ENCODE data around the gene ATRIP. TPM values are rescaled to one million over a fixed set of nuclear protein-coding genes. Genes with fewer than 3 reads are reported as not detected.

ATRIP gene
- total RNA-seq, 4 donors from 2014 or later, result 4.8 to 8.9 (median 7.1) TPM

DNA sequence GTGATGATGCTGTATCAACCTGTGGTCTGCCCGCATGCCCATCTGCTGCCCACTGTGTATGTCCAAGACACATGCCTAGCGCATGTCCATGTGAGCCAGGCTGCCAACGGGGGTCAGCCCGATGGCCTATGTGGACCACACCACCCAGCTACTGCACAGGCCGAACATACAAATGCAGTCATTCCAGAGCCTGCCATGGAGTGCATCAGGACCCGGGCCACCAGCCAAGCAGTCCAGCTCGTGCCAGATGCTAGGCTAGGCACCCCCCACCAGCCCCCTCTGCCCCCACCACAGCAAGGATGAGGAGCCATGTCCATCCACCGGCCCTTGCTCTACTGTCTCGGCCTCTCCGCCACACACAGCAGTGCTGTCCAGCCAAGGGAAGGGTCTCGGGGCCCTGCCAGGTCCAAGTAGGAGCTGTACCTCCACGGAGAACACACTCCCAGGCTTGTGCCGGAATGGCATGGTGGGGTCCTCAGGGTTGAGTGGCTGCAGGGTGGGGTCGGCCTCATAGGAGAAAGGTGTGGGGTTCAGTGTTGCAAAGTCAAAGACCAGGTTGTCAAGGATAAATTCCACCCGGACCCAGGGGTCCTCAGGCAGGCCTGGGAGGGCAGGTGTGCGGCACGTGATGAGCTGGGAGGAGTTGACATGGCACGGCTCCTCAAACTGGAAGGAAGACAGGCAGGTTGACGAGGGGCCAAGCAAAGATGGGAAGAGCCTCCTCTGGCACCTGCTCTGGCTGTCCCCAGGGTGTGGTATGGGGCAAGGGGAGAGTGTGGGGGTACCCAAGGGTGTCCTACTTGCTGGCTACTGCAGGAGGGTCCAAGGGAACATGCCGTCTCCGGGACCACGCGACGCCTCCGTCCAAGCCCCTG lies 31.9 kb upstream of the ATRIP start:
- TF ChIP-seq, protein P1, sequence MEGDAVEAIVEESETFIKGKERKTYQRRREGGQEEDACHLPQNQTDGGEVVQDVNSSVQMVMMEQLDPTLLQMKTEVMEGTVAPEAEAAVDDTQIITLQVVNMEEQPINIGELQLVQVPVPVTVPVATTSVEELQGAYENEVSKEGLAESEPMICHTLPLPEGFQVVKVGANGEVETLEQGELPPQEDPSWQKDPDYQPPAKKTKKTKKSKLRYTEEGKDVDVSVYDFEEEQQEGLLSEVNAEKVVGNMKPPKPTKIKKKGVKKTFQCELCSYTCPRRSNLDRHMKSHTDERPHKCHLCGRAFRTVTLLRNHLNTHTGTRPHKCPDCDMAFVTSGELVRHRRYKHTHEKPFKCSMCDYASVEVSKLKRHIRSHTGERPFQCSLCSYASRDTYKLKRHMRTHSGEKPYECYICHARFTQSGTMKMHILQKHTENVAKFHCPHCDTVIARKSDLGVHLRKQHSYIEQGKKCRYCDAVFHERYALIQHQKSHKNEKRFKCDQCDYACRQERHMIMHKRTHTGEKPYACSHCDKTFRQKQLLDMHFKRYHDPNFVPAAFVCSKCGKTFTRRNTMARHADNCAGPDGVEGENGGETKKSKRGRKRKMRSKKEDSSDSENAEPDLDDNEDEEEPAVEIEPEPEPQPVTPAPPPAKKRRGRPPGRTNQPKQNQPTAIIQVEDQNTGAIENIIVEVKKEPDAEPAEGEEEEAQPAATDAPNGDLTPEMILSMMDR (IDR thresholded peaks at IDR 0.05), result no peak
- TF ChIP-seq POLR2A (IDR thresholded peaks at IDR 0.05), result no peak
- no peaks in the 10 kb centered on the region for H3K9me3 ChIP-seq
- H3K36me3 ChIP-seq, result peaks cover 75 to 99% (median 78%) of the 10 kb centered on the region in 3 donors
- 79 to 80% methylated on average over 9 to 14 of the region's 25 CpGs for WGBS, 2 donors
- peak overlapping the region; percentile 9 to 69 (median 46) for H3K27ac ChIP-seq
- no peak overlapping the region for H3K4me3 ChIP-seq
- peaks cover 17 to 45% (median 20%) of the 10 kb centered on the region in 3 donors for H3K4me1 ChIP-seq
- DNase-seq, result no peak
- intact Hi-C loops (cut with DNase I), result no loop called here
- no peaks in the 10 kb centered on the region for H3K27me3 ChIP-seq

DNA sequence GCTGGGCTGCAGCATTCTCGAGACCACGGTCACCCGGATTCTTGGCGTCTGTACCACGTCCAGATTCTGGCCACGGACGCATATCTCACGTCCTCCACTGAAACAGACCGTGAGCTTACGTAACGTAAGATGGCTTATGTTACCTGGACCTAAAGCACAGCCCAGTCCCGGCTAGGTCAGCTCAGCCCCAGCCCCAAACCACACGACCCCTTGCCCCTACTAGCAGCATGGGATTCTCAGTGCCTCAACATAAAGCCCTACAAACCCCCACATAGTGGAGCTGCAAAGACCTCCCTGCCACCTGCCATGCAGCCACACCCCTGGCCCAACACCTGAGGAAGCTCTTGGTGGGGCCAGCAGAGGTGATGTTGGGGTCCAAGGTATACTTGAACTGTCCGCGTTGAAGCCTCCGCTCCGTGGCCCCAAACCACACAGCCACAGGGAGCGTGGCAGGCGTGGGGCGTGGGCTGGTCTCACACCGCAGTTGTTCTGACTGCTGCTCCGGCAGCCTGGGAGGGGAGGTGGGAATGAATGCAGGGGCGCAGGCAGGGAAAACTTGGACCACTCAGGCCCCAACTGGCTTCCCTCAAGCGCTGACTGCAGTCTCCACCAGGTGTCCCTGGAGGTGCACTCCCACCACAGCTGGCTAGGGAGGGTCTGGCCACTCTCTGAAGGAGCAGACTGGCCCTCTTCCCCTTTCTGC lies 31.1 kb upstream of the ATRIP start:
- Histone ChIP-seq H3K36me3 (peaks cover 72 to 99% (median 78%) of the 10 kb centered on the region in 3 donors), H3K27ac (peak overlapping the region in 2 of 4 donors; percentile 51 to 69), H3K27me3 (no peaks in the 10 kb centered on the region), H3K9me3 (no peaks in the 10 kb centered on the region), H3K4me3 (no peak overlapping the region), H3K4me1 (peaks cover 17 to 45% (median 20%) of the 10 kb centered on the region in 3 donors)
- intact Hi-C loops (cut with DNase I), result no loop called here
- TF ChIP-seq, protein P1 (IDR thresholded peaks at IDR 0.05), result no peak
- TF ChIP-seq POLR2A (IDR thresholded peaks at IDR 0.05), result no peak
- no peak for DNase-seq
- WGBS, 2 donors, result 82 to 92% methylated on average over 12 to 15 of the region's 24 CpGs

DNA sequence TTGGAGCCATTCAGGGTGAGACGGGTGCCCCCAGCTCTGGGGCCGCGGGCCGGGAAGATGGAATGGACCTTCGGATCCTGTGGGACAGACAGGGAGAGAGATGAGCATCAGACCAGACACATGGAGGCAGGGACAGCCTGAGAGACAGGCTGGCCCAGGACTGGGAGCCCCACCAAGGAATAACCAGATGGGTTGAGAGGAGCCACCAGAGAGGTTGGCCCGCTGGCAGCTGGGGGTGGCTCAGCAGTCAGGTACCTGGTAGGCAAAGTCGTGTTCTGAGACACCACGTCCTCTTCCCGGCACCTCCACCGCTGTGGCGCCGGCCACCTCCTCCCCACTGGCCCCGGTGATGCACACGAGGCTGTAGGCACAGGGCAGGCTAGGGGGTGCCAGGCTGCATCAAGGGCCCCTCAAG lies 30.4 kb upstream of the ATRIP start:
- H3K9me3 ChIP-seq, result no peaks in the 10 kb centered on the region
- H3K36me3 ChIP-seq, result peaks cover 65 to 99% (median 78%) of the 10 kb centered on the region in 3 donors
- peaks cover 17 to 48% (median 20%) of the 10 kb centered on the region in 3 donors for H3K4me1 ChIP-seq
- H3K27me3 ChIP-seq, result no peaks in the 10 kb centered on the region
- TF ChIP-seq, protein P1 (IDR thresholded peaks at IDR 0.05), result no peak
- no peak for TF ChIP-seq POLR2A (IDR thresholded peaks at IDR 0.05)
- H3K4me3 ChIP-seq, result no peak overlapping the region
- intact Hi-C loops (cut with DNase I), result no loop called here
- no peak for DNase-seq
- 84% methylated on average over 5 of the region's 14 CpGs; no CpG with 5 or more reads in 1 of the 2 donors for WGBS, 2 donors
- no peak overlapping the region for H3K27ac ChIP-seq

DNA sequence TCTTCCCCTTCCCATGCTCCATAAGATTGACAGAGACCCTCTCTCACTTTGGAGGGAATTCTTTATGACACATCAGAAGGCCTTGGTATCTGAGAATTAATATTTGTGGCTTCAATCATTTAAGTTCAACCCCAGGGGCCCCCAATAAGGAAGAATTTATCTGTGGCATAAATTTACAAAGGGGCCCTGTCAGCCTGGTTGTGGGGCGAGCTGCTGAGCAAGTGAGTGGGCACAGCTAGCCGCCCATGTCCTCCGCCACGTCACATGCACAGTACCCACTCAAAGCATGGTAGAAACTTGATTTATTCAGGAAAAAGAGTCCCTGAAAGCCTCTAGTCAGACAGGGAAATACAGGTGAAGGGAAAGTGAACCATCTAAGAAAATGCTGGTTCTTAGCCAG lies 30.0 kb upstream of the ATRIP start:
- Histone ChIP-seq H3K36me3 (peaks cover 62 to 99% (median 74%) of the 10 kb centered on the region in 3 donors), H3K4me1 (peaks cover 17 to 52% (median 20%) of the 10 kb centered on the region in 3 donors), H3K27ac (no peak overlapping the region), H3K27me3 (no peaks in the 10 kb centered on the region), H3K9me3 (no peaks in the 10 kb centered on the region), H3K4me3 (no peak overlapping the region)
- DNase-seq, result no peak
- WGBS, 2 donors, result 90 to 100% methylated on average over 2 to 3 of the region's 4 CpGs
- TF ChIP-seq POLR2A (IDR thresholded peaks at IDR 0.05), result no peak
- TF ChIP-seq, protein P1 (IDR thresholded peaks at IDR 0.05), result no peak
- intact Hi-C loops (cut with DNase I), result no loop called here
